ENCODE measurements around the gene YWHAH.

Gene YWHAH

GRCh38 chr22:31923747-31924146 is 20.6 kb upstream of the YWHAH start:
- DNase-seq: no peak

GRCh38 chr22:31925056-31925455 is 19.3 kb upstream of the YWHAH start:
- no peak for DNase-seq

- DNase-seq: no peak
Measured at GRCh38 chr22:31926024-31926423, 18.3 kb upstream of the YWHAH start.

GRCh38 chr22:31926969-31927368 is 17.4 kb upstream of the YWHAH start:
- no peak for DNase-seq

GRCh38 chr22:31927562-31927961 is 16.8 kb upstream of the YWHAH start:
- no peak for DNase-seq

- no peak for DNase-seq
Measured at GRCh38 chr22:31929167-31929930, 15.0 kb upstream of the YWHAH start.

- no peak for DNase-seq
Measured at GRCh38 chr22:31932863-31933262, 11.5 kb upstream of the YWHAH start.

GRCh38 chr22:31933406-31933805 is 10.9 kb upstream of the YWHAH start:
- DNase-seq: no peak

GRCh38 chr22:31933816-31934482 is 10.4 kb upstream of the YWHAH start:
- no peak for DNase-seq

- no peak for DNase-seq
Measured at GRCh38 chr22:31935961-31936635, 8.2 kb upstream of the YWHAH start.

- no peak for DNase-seq
Measured at GRCh38 chr22:31937341-31937740, 7.0 kb upstream of the YWHAH start.

- no peak for DNase-seq
Measured at GRCh38 chr22:31938296-31938695, 6.0 kb upstream of the YWHAH start.

- DNase-seq: no peak
Measured at GRCh38 chr22:31940506-31940905, 3.8 kb upstream of the YWHAH start.

- DNase-seq: no peak
Measured at GRCh38 chr22:31942091-31942490, 2.2 kb upstream of the YWHAH start.

- no peak for DNase-seq
Measured at GRCh38 chr22:31943206-31943977, 943 bp upstream of the YWHAH start.

- peak in 4 of 5 donors; percentile 24 to 49 (median 30) for DNase-seq
Measured at GRCh38 chr22:31944700-31945442, 536 bp downstream of the YWHAH start.

GRCh38 chr22:31945443-31945855 is 1.1 kb downstream of the YWHAH start:
- DNase-seq: peak in 1 of 5 donors; percentile 26

GRCh38 chr22:31945971-31946680 is 1.8 kb downstream of the YWHAH start:
- no peak for DNase-seq

GRCh38 chr22:31947296-31947695 is 3.0 kb downstream of the YWHAH start:
- peak in 2 of 5 donors; percentile 29 to 58 for DNase-seq

GRCh38 chr22:31948002-31948401 is 3.7 kb downstream of the YWHAH start:
- DNase-seq: no peak

- no peak for DNase-seq
Measured at GRCh38 chr22:31950226-31950625, 5.9 kb downstream of the YWHAH start.

All from T-helper 1 cell (primary cell).